Measurements from ENCODE around the gene MMP24. TPM values are rescaled to one million over a fixed set of nuclear protein-coding genes. Genes with fewer than 3 reads are reported as not detected.

MMP24 gene
- total RNA-seq, 2 donors from 2014 or later = 0.96 to 1.7 TPM

- DNase-seq (ENCODE audit: low spot score) = no peak
- no peaks in the 10 kb centered on the region for H3K4me1 ChIP-seq (replicated peaks)
- no peaks in the 10 kb centered on the region for H3K9me3 ChIP-seq
- intact Hi-C loops (cut with DNase I) = loop anchor here (5.0 kb wide), 1 partner anchor 42 kb away; no protein-coding TSS in a partner anchor
- WGBS = 51% methylated on average over 9 of the region's 9 CpGs
- TF ChIP-seq CTCF (IDR thresholded peaks at IDR 0.05) (no peak), POLR2A (IDR thresholded peaks at IDR 0.05) (no peak)
- no peak overlapping the region for H3K4me3 ChIP-seq
- no peaks in the 10 kb centered on the region for H3K36me3 ChIP-seq
- H3K27me3 ChIP-seq (replicated peaks; ENCODE audit: insufficient read depth) = no peaks in the 10 kb centered on the region
- no peak overlapping the region for H3K27ac ChIP-seq
Measured at GRCh38 chr20:35225319-35226125, 968 bp upstream of the MMP24 start.

- intact Hi-C loops (cut with DNase I) = loop anchor here (5.0 kb wide), 1 partner anchor 40 kb away; no protein-coding TSS in a partner anchor
- no peak for DNase-seq (ENCODE audit: low spot score)
- no peak overlapping the region for H3K27ac ChIP-seq
- no peaks in the 10 kb centered on the region for H3K27me3 ChIP-seq (replicated peaks; ENCODE audit: insufficient read depth)
- TF ChIP-seq CTCF (IDR thresholded peaks at IDR 0.05) (no peak), POLR2AphosphoS5 (IDR thresholded peaks at IDR 0.05) (no peak), POLR2A (IDR thresholded peaks at IDR 0.05) (no peak)
- WGBS = 7% methylated on average over 53 of the region's 74 CpGs
- H3K4me3 ChIP-seq = peak overlapping the region; percentile 15 to 22
- H3K9me3 ChIP-seq = no peaks in the 10 kb centered on the region
- no peaks in the 10 kb centered on the region for H3K4me1 ChIP-seq (replicated peaks)
- H3K36me3 ChIP-seq = no peaks in the 10 kb centered on the region
Measured at GRCh38 chr20:35226884-35227681, 593 bp downstream of the MMP24 start.

- H3K4me3 ChIP-seq = no peak overlapping the region
- intact Hi-C loops (cut with DNase I) = no loop called here
- H3K27ac ChIP-seq = no peak overlapping the region
- no peaks in the 10 kb centered on the region for H3K36me3 ChIP-seq
- 70% methylated on average over 2 of the region's 2 CpGs for WGBS
- H3K4me1 ChIP-seq (replicated peaks) = no peaks in the 10 kb centered on the region
- H3K9me3 ChIP-seq = no peaks in the 10 kb centered on the region
- DNase-seq (ENCODE audit: low spot score) = no peak
- TF ChIP-seq POLR2A (IDR thresholded peaks at IDR 0.05) = no peak
- no peaks in the 10 kb centered on the region for H3K27me3 ChIP-seq (replicated peaks; ENCODE audit: insufficient read depth)
Measured at GRCh38 chr20:35232575-35232974, 6.1 kb downstream of the MMP24 start.

- H3K9me3 ChIP-seq = no peaks in the 10 kb centered on the region
- no peaks in the 10 kb centered on the region for H3K27me3 ChIP-seq (replicated peaks; ENCODE audit: insufficient read depth)
- H3K4me1 ChIP-seq (replicated peaks) = no peaks in the 10 kb centered on the region
- TF ChIP-seq POLR2A (IDR thresholded peaks at IDR 0.05) (no peak), CTCF (IDR thresholded peaks at IDR 0.05) (no peak), POLR2AphosphoS5 (IDR thresholded peaks at IDR 0.05) (no peak)
- intact Hi-C loops (cut with DNase I) = no loop called here
- DNase-seq (ENCODE audit: low spot score) = no peak
- no peak overlapping the region for H3K27ac ChIP-seq
- WGBS = 87% methylated on average over 6 of the region's 6 CpGs
- no peaks in the 10 kb centered on the region for H3K36me3 ChIP-seq
- H3K4me3 ChIP-seq = no peak overlapping the region
Measured at GRCh38 chr20:35235881-35236280, 9.4 kb downstream of the MMP24 start.

- Histone ChIP-seq H3K4me1 (replicated peaks) (no peaks in the 10 kb centered on the region), H3K36me3 (no peaks in the 10 kb centered on the region), H3K27ac (no peak overlapping the region), H3K27me3 (replicated peaks; ENCODE audit: insufficient read depth) (no peaks in the 10 kb centered on the region), H3K4me3 (no peak overlapping the region), H3K9me3 (no peaks in the 10 kb centered on the region)
- intact Hi-C loops (cut with DNase I) = no loop called here
- DNase-seq (ENCODE audit: low spot score) = no peak
- TF ChIP-seq POLR2A (IDR thresholded peaks at IDR 0.05) (no peak), POLR2AphosphoS5 (IDR thresholded peaks at IDR 0.05) (no peak), CTCF (IDR thresholded peaks at IDR 0.05) (no peak)
Measured at GRCh38 chr20:35237486-35237885, 11.0 kb downstream of the MMP24 start.

Data from prostate gland (tissue), 2 donors.